Measurements from ENCODE around the gene CHST4. TPM values are rescaled to one million over a fixed set of nuclear protein-coding genes. Genes with fewer than 3 reads are reported as not detected.
"Not testable (repeated sequence)": the region's sequence is repeated elsewhere in the genome, so short reads cannot be mapped to it uniquely, and the experiment has no call there.

Gene CHST4
- under 1 TPM; 0.21 to 0.53 (median 0.49) TPM for polyA plus RNA-seq (ENCODE audit: insufficient read length in 3 of 3)
- long read RNA-seq, donor 1 = 0 reads
- long read RNA-seq, donor 2 = 0 reads
- long read RNA-seq, donor 3 = 0 reads
- long read RNA-seq, donor 4 = 0 reads
- long read RNA-seq, donor 5 = 0 reads
- long read RNA-seq, donor 6 = 0 reads
- long read RNA-seq, donor 7 = 0 reads
- long read RNA-seq, donor 8 = 0 reads
- long read RNA-seq, donor 9 = 0 reads
- long read RNA-seq, donor 10 = 0 reads
- long read RNA-seq, donor 11, partial matches to known transcripts = 0 of 1 reads
- long read RNA-seq, donor 11, other reads (novel, unspliced or antisense) = 0 of 1 reads
- long read RNA-seq, donor 12, partial matches to known transcripts = 0 of 2 reads
- long read RNA-seq, donor 12, other reads (novel, unspliced or antisense) = 0 of 2 reads
- long read RNA-seq, donor 13, partial matches to known transcripts = 0 of 1 reads
- long read RNA-seq, donor 13, other reads (novel, unspliced or antisense) = 0 of 1 reads
- long read RNA-seq, donor 14 = 0 reads
- long read RNA-seq, donor 15 = 0 reads
- long read RNA-seq, donor 16 = 0 reads

DNA sequence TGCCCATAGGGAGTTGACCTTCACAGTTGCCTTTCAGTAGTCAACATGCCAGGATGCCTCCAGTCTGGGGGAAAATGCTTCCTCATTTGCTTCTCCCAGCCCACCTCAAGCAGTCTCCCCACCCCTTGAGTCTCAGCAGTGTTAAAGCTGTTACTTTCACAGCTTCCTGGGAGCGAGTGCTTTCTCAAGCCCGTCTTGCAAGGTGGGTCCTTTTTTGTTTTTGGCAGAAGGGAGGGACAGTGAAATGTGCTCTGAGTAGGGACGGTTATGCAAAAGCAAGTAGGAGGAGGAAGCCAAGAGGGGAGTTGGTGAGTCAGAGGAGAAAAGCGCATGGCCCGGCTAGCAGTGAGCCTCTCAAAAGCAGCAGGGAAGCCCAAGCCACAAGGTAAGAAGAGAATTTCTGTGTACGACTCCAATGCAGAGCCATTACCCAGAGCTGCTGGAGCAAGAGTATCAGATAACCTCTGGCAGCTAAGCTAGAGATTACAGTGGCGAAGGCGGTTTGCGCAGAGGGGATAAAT lies at the start of gene CHST4:
TSS of gene CHST4 (plus strand) at position 316 of the 521 bp plus-strand sequence. CDS start 10,252 bp downstream, outside the sequence.
- DNase-seq = no peak

GRCh38 chr16:71476457-71477124 lies 49.6 kb upstream of the CHST4 start:
- no peak for DNase-seq

DNA sequence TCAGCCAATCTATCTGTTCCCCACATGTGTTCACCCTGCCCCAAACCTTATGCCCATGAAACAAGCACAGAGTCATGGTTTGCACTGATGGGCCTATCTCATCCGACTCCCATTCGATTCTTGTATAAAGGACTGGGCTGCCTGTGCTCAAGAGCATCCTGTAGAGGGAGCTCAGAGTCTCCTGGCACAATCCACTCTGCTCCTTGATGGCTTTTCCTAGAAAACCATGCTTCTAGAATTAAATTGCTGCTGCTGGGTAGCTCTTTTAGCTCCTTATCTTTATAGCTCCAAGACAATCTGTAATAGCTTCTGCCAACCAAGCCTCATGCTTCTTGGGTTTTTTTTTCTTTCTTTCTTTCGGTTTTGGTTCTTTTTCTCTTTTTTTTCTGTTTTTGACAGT lies 46.8 kb upstream of the CHST4 start:
- no peak for DNase-seq

- no peak for DNase-seq
Observed at GRCh38 chr16:71480956-71481355, 45.3 kb upstream of the CHST4 start.

- no peak for DNase-seq
Observed at GRCh38 chr16:71482569-71482968, 43.7 kb upstream of the CHST4 start.

GRCh38 chr16:71484006-71484893 lies 42.0 kb upstream of the CHST4 start:
- peak; percentile 92 for DNase-seq

- no peak for DNase-seq
Observed at GRCh38 chr16:71489122-71489521, 37.1 kb upstream of the CHST4 start, which contains the start of gene ZNF19. Gene ZNF19 (minus strand): TSS chr16:71489324. CDS start chr16:71482114, 7,210 bp downstream.

GRCh38 chr16:71490361-71490760 lies 35.9 kb upstream of the CHST4 start:
- no peak for DNase-seq

- no peak for DNase-seq
Observed at GRCh38 chr16:71491054-71491453, 35.2 kb upstream of the CHST4 start.

- no peak for DNase-seq
Observed at GRCh38 chr16:71492786-71493185, 33.4 kb upstream of the CHST4 start.

DNA sequence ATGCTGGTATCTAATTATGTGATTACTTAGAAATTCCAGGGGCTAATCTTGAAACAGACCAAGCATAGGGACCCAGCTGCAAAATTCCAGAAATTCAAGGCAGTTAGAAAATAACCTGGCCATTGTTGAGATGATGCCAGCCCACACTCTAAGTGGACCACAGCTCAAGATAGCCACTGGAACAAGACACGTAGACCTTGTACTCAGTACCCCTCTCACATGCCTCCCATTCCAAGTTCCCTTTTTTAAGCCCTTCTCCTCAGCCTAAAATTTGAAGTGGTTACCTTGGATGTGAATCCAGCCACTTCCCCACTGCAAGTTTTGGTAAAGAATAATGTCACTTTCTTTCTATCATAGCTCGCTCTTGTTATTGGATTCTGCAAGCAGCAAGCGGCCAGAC lies 33.0 kb upstream of the CHST4 start:
- DNase-seq = no peak

- no peak for DNase-seq
Observed at GRCh38 chr16:71498031-71498430, 28.2 kb upstream of the CHST4 start.

DNA sequence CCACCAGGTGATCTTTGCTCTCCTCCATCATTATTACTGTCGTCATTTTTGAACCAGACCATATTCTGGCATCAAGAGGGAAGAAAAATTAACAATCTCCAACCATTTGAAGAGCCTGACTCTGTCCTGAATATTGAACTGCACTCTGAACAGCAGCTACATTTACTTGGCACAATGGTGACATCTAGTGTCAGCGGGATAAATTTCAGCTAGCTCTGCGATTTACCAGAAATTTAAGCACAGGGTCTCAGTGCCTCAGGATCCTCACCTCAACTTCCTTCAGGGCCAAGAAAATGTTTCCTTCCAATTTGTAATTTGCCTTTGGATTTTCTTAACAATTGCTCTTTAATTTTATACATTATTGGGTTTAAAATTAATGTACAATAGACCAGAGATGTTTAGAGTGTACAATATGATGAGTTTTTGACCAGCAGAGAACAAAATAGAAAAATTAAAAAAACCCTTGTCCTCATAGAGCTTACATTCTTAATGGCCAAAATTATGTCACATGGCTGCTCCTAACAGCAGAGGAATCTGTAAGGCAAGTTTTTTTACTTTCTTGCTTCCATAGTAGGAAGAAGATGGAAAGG lies 26.4 kb upstream of the CHST4 start:
- DNase-seq = peak; percentile 60

GRCh38 chr16:71500964-71501363 lies 25.3 kb upstream of the CHST4 start:
- DNase-seq = no peak

DNA sequence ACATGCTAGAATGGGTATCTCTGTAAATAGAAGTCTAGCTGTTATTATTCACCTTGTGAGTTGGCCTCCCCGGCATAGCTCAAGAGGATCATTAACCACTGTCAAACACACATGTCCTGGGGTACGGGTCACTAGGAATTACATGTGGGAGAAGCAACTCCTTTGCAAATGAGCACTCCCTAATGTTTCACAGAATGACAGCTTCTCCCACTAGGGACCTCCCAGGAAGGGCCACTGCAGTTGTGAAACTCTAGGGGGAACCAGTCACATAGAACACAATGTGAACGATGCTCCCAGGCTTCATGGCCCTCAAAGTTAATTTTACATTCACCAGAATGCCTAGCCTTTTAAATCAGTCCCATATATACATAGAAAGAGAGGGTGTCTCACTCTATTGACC lies 24.7 kb upstream of the CHST4 start:
- peak; percentile 54 for DNase-seq

DNA sequence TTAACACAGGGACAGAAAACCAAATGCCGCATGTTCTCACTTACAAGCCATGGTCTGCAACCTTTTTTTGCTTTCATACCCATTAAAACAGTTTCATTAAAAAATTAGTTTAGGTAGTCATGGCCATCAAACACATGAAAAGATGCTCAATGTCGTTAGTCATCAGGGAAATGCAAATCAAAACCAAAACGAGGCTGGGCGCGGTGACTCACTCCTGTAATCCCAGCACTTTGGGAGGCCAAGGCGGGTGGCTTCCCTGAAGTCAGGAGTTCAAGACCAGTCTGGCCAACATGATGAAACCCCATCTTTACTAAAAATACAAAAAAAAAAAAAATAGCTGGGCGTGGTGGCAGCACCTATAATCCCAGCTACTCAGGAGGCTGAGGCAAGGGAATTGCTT lies 22.2 kb upstream of the CHST4 start:
- DNase-seq = not testable (repeated sequence)

DNA sequence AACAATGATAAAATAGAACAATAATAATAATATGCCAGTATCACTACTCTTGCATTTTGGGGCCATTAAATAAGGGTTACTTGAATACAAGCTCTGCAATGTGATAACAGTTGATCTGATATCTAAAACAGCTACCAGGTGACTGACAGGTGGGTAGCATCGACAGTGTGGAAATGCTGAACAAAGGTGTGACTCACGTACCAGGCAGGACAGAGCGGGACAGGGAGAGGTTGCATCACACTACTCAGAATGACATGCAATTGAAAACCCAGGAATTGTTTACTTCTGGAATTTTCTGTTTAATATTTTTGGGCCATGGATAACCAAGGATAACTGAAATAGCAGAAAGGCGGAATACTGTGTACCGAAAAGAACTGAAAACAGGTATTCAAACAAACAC lies 21.3 kb upstream of the CHST4 start:
- DNase-seq = no peak

GRCh38 chr16:71507061-71507460 lies 19.2 kb upstream of the CHST4 start:
- no peak for DNase-seq

- DNase-seq = no peak
Observed at GRCh38 chr16:71513302-71513701, 12.9 kb upstream of the CHST4 start.

- DNase-seq = no peak
Observed at GRCh38 chr16:71514476-71514875, 11.8 kb upstream of the CHST4 start.

- no peak for DNase-seq
Observed at GRCh38 chr16:71515026-71515425, 11.2 kb upstream of the CHST4 start.
